ENCODE measurements around the gene EDEM3. TPM values are rescaled to one million over a fixed set of nuclear protein-coding genes. Genes with fewer than 3 reads are reported as not detected.

EDEM3 gene
- total RNA-seq, 1 donor from 2014 or later: 24.2 TPM

DNA sequence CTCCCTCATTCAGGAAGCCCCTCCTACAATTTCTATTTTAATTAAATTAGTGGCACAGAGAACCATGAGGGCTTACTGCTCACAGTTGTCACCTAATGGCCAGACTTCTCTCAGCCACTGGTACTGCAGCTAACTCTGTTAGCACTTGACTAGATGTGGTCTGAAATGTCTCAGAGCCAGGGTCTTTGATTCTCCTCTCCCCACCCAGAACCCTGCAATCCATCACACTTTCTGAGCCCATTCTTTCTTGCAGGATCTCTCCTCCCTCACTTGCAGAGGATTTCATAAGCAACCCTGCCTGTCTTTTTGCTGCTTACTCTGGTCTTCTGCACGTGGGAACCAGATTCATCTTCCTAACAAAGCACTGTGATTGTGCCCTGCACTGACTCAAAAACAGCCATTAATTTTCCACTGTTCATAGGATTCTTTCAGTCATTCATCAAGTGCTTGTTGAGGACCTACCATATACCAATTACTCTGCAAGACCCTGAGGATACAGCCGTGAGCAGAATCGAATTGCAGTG lies 108.4 kb downstream of the EDEM3 start:
- Mint-ChIP-seq H3K36me3 (ENCODE audit: low read depth, unreplicated experiment) (no peaks in the 10 kb centered on the region), H3K9me3 (ENCODE audit: unreplicated experiment) (no peaks in the 10 kb centered on the region), H3K27ac (ENCODE audit: unreplicated experiment) (no peak overlapping the region), H3K4me3 (ENCODE audit: unreplicated experiment) (no peak overlapping the region), H3K4me1 (ENCODE audit: unreplicated experiment) (no peaks in the 10 kb centered on the region), H3K27me3 (ENCODE audit: unreplicated experiment) (peaks cover 1% of the 10 kb centered on the region)
- TF ChIP-seq, protein P1, sequence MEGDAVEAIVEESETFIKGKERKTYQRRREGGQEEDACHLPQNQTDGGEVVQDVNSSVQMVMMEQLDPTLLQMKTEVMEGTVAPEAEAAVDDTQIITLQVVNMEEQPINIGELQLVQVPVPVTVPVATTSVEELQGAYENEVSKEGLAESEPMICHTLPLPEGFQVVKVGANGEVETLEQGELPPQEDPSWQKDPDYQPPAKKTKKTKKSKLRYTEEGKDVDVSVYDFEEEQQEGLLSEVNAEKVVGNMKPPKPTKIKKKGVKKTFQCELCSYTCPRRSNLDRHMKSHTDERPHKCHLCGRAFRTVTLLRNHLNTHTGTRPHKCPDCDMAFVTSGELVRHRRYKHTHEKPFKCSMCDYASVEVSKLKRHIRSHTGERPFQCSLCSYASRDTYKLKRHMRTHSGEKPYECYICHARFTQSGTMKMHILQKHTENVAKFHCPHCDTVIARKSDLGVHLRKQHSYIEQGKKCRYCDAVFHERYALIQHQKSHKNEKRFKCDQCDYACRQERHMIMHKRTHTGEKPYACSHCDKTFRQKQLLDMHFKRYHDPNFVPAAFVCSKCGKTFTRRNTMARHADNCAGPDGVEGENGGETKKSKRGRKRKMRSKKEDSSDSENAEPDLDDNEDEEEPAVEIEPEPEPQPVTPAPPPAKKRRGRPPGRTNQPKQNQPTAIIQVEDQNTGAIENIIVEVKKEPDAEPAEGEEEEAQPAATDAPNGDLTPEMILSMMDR (IDR thresholded peaks at IDR 0.05; ENCODE audit: unreplicated experiment): no peak
- DNase-seq (ENCODE audit: low spot score): no peak

DNA sequence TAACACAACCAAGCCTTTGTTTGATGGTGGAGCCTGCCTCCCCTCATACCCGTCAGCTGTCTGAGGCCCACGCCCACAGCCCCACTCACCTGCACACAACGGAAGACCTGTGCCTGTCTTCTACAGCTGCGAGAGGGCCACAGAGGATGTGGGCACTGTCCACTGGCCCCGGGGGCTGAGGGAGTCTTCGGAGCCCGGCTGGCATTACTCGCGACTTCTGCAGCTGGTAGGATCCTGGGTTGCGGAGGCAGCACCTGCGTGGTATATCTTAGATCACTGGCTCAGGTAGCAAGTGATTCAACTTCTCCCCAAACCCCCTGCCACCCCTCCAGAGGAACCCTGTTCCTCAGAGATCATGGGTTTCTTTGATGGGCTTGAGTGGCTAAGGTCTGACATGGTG lies 109.9 kb downstream of the EDEM3 start:
- H3K27me3 Mint-ChIP-seq (ENCODE audit: unreplicated experiment): peaks cover 1% of the 10 kb centered on the region
- no peak overlapping the region for H3K27ac Mint-ChIP-seq (ENCODE audit: unreplicated experiment)
- H3K9me3 Mint-ChIP-seq (ENCODE audit: unreplicated experiment): no peaks in the 10 kb centered on the region
- no peak overlapping the region for H3K4me3 Mint-ChIP-seq (ENCODE audit: unreplicated experiment)
- H3K4me1 Mint-ChIP-seq (ENCODE audit: unreplicated experiment): no peaks in the 10 kb centered on the region
- H3K36me3 Mint-ChIP-seq (ENCODE audit: low read depth, unreplicated experiment): no peaks in the 10 kb centered on the region
- DNase-seq (ENCODE audit: low spot score): no peak
- TF ChIP-seq, protein P1 (IDR thresholded peaks at IDR 0.05; ENCODE audit: unreplicated experiment): no peak

DNA sequence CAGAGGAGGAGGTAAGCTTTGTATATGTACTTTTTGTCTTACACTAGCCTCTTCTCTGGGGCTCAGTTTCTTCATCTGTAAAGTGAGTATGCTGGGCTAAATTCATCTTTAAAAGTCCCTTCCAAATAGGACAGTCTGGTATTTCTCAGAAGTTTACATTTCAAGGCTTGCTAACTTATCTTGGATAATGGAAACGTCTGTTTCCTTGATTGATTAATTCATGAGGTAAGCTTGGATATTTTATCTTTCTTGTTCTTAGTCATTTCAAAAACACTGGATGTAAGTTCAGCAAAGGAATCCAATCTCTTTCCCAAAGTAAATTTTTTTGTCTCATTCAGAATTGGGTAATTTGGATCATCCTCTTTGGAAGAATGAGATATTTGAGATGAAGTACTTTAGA lies 111.0 kb downstream of the EDEM3 start:
- DNase-seq (ENCODE audit: low spot score): no peak
- no peak overlapping the region for H3K4me3 Mint-ChIP-seq (ENCODE audit: unreplicated experiment)
- no peaks in the 10 kb centered on the region for H3K4me1 Mint-ChIP-seq (ENCODE audit: unreplicated experiment)
- H3K36me3 Mint-ChIP-seq (ENCODE audit: low read depth, unreplicated experiment): no peaks in the 10 kb centered on the region
- no peak overlapping the region for H3K27ac Mint-ChIP-seq (ENCODE audit: unreplicated experiment)
- peaks cover 1% of the 10 kb centered on the region for H3K27me3 Mint-ChIP-seq (ENCODE audit: unreplicated experiment)
- TF ChIP-seq, protein P1 (IDR thresholded peaks at IDR 0.05; ENCODE audit: unreplicated experiment): no peak
- no peaks in the 10 kb centered on the region for H3K9me3 Mint-ChIP-seq (ENCODE audit: unreplicated experiment)

DNA sequence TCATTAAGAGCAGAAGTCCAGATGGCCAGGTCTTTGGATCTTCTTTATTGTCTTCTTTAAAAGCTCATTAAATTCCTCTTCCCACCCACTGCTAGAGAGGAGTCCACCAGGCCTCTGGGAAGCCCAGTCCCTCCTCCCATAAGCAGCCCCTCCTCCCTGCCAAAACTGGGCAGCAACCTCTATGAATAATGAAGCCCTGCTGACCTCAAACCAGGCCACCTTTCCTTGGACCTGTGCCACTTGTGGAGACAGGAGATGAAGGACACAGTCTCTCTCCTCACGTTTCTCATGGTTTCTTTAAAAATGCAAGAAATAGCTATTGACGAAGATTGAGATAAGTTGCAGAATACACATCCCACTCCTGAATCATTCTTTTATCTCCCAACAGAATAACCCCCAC lies 112.8 kb downstream of the EDEM3 start:
- H3K27me3 Mint-ChIP-seq (ENCODE audit: unreplicated experiment): peaks cover 1% of the 10 kb centered on the region
- H3K4me1 Mint-ChIP-seq (ENCODE audit: unreplicated experiment): no peaks in the 10 kb centered on the region
- no peak for DNase-seq (ENCODE audit: low spot score)
- TF ChIP-seq, protein P1 (IDR thresholded peaks at IDR 0.05; ENCODE audit: unreplicated experiment): no peak
- no peaks in the 10 kb centered on the region for H3K9me3 Mint-ChIP-seq (ENCODE audit: unreplicated experiment)
- H3K36me3 Mint-ChIP-seq (ENCODE audit: low read depth, unreplicated experiment): no peaks in the 10 kb centered on the region
- no peak overlapping the region for H3K4me3 Mint-ChIP-seq (ENCODE audit: unreplicated experiment)
- no peak overlapping the region for H3K27ac Mint-ChIP-seq (ENCODE audit: unreplicated experiment)

DNA sequence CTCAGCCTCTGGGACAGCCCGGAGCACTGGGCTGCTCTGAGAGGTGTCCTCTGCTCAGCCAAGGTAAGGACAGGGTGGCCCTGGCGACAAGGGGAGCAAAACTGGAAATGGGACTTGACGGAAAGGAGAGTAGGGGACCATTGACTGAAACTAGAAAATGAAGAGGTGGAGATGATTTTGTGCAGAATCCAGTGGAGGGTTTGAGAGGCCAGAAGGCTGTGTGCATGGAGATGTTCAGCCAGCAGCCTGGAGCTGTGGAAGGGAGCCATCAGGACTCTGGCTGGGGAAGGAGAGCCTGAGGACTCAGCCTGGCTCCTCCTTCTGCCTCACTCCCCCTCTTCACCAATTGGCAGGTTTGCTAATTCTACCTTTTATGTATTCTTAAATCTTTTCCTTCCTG lies 114.2 kb downstream of the EDEM3 start:
- no peak overlapping the region for H3K4me3 Mint-ChIP-seq (ENCODE audit: unreplicated experiment)
- peaks cover 1% of the 10 kb centered on the region for H3K27me3 Mint-ChIP-seq (ENCODE audit: unreplicated experiment)
- no peak overlapping the region for H3K27ac Mint-ChIP-seq (ENCODE audit: unreplicated experiment)
- no peaks in the 10 kb centered on the region for H3K9me3 Mint-ChIP-seq (ENCODE audit: unreplicated experiment)
- no peak for DNase-seq (ENCODE audit: low spot score)
- TF ChIP-seq, protein P1 (IDR thresholded peaks at IDR 0.05; ENCODE audit: unreplicated experiment): no peak
- no peaks in the 10 kb centered on the region for H3K4me1 Mint-ChIP-seq (ENCODE audit: unreplicated experiment)
- no peaks in the 10 kb centered on the region for H3K36me3 Mint-ChIP-seq (ENCODE audit: low read depth, unreplicated experiment)

Other genes starting within 250 kb of the EDEM3 start
- gene NIBAN1, start 219.7 kb upstream of the EDEM3 start, total RNA-seq (ENCODE audit: unreplicated experiment): 4.7 TPM

Data from endothelial cell (in vitro differentiated cells).